GM20000 (cell line): ENCODE results near the gene CFAP90.

Experiments
- DNase-seq: peaks from one replicate; pipeline ENCODE4 v3.0.0; 2012; ENCODE audit warnings: low spot score
- TF ChIP-seq, protein P1 (sequence below): IDR thresholded peaks from 2 replicates; pipeline ENCODE4 v1.5.1; 2012; ENCODE audit warnings: mild to moderate bottlenecking, control low read depth; ENCODE audit errors: extremely low read depth, missing control alignments

CFAP90 gene

DNA sequence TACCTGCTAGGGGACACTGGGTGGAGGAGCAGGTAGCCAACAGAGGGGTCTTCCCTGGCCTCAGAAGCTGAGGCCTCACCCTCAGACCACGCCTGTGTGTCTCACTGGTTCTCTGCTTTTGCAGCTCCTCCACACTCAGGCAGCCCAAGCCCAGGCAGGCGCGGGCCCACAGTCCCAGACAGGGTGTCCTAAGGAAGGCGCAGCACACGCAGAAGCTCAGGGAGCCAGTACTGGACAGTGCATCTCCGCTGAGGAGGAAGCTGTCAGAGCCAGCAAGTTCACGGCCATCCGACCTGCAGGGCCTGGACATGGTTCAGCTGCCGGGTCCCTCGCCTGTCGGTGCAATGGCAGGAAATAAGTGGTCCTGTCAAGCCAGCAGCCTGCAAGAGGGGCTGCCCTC, 25.3 kb downstream of the CFAP90 start:
- no peak for DNase-seq

GRCh38 chr5:7824995-7825394, 25.9 kb downstream of the CFAP90 start:
- no peak for DNase-seq
- TF ChIP-seq, protein P1, sequence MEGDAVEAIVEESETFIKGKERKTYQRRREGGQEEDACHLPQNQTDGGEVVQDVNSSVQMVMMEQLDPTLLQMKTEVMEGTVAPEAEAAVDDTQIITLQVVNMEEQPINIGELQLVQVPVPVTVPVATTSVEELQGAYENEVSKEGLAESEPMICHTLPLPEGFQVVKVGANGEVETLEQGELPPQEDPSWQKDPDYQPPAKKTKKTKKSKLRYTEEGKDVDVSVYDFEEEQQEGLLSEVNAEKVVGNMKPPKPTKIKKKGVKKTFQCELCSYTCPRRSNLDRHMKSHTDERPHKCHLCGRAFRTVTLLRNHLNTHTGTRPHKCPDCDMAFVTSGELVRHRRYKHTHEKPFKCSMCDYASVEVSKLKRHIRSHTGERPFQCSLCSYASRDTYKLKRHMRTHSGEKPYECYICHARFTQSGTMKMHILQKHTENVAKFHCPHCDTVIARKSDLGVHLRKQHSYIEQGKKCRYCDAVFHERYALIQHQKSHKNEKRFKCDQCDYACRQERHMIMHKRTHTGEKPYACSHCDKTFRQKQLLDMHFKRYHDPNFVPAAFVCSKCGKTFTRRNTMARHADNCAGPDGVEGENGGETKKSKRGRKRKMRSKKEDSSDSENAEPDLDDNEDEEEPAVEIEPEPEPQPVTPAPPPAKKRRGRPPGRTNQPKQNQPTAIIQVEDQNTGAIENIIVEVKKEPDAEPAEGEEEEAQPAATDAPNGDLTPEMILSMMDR: no peak

More for the DNA sequence above, 25.3 kb downstream of the CFAP90 start:
- TF ChIP-seq, protein P1: no peak

DNA sequence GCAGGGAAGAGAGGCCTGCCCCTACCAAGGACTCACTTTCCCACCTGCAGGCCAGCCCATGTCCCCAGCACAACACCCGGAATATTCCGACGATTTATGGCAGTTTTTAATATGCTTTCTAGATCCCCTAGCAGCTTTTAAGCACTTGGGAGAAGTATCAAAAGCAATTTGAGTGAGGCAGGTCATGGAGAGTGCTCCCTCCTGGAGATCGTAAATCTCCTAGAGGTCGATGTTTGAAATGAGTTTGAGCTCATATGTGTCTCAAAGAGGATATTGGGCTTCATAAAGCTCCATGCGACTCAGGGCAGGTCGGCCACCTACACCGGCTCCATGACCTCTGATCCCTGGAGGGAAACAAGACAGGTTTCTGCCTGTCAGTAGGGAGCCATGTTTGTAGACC, 27.3 kb downstream of the CFAP90 start:
- DNase-seq: no peak
- TF ChIP-seq, protein P1: no peak

- no peak for DNase-seq
- TF ChIP-seq, protein P1: no peak
Observed at GRCh38 chr5:7822449-7822848, 28.5 kb downstream of the CFAP90 start.

DNA sequence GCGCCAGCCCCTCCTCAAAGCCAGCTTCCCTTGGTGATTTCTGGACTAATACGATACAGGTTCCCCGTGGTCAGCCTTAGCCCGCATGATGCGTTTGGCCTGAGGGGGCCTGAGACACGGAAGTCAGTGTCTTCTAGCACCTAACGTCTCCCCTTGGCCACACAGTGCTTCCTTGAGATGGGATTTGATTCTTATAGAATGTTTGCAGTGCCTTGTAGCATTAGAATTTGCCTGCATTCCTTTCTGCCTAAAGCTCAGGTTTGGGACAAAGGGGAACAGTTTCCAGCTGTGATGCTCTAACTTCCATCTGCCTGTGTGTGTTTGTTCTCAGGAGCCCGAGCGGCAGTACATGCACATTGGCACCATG, 34.4 kb downstream of the CFAP90 start:
- TF ChIP-seq, protein P1: no peak
- no peak for DNase-seq

DNA sequence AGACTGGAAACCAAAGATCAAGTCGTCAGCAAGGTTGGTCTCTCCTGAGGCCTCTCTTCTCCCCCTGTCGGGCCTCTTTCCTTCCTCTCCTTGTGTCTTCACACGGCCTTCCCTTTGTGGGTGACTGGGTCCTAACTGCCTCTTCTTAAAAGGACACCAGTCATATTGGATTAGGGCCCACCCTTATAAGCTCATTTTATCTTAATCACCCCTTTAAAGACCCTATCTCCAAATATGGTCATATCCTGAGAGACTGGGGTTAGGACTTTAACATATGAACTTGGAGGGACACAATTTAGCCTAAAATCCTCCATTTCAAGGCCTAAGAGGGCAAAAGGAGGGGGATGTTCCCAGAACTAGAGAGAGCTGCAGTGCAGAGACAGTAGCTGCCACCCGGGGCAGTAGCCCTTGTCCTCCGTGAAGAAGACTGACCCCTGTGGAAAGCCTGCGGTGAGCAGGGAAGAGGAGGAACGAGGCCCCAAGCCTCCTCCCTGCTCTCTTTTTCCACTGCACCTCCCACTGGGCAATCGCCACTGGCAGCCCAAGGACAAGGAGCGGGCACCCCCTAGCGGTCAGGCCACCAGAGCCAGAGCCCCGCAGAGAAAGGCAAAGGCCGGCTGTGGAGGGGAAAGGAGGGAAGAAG, 34.9 kb downstream of the CFAP90 start:
- DNase-seq: peak; percentile 81
- TF ChIP-seq, protein P1: peak; percentile 90

DNA sequence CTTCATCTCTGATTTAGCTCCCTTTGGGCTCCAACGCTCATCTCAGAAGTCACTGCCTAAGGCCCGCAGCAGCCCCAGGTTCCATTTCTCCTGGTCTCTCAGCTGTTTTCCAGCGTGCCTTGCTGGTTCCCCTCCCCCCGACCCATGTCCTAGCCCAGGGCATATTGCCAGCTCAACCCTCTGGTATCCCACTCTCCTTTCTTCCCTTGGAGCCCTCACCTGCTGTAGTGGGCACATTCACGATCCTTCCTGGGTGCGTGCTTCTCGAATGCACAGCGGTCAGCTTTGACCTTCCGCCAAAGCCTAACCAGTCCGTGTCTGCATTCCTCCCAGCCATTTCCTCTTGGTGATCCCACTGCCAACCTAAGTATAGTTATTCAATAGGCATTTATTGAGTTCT, 36.1 kb downstream of the CFAP90 start:
- TF ChIP-seq, protein P1: no peak
- no peak for DNase-seq
